ENCODE data around the gene PHAF1. TPM values are rescaled to one million over a fixed set of nuclear protein-coding genes. Genes with fewer than 3 reads are reported as not detected.

The PHAF1 gene
- total and polyA plus RNA-seq, 9 of the 15 experiments (the other 6 are each of a cell fraction or from before 2014, with no cell fraction given): 5.1 to 25.4 (median 13.8) TPM

GRCh38 chr16:67082100-67082499 lies 27.6 kb upstream of the PHAF1 start:
- BruUV-seq (replicated peaks): no TSS peak
- CTCF ChIA-PET (ENCODE audit: low intra/inter-chr PET ratio): no interaction called here
- intact Hi-C loops (cut with micrococcal nuclease): no loop called here
- TF ChIP-seq, protein P1, sequence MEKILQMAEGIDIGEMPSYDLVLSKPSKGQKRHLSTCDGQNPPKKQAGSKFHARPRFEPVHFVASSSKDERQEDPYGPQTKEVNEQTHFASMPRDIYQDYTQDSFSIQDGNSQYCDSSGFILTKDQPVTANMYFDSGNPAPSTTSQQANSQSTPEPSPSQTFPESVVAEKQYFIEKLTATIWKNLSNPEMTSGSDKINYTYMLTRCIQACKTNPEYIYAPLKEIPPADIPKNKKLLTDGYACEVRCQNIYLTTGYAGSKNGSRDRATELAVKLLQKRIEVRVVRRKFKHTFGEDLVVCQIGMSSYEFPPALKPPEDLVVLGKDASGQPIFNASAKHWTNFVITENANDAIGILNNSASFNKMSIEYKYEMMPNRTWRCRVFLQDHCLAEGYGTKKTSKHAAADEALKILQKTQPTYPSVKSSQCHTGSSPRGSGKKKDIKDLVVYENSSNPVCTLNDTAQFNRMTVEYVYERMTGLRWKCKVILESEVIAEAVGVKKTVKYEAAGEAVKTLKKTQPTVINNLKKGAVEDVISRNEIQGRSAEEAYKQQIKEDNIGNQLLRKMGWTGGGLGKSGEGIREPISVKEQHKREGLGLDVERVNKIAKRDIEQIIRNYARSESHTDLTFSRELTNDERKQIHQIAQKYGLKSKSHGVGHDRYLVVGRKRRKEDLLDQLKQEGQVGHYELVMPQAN (IDR thresholded peaks at IDR 0.05; ENCODE audit: borderline replicate concordance): no peak
- TF ChIP-seq CREBBP (IDR thresholded peaks at IDR 0.05; ENCODE audit: low read depth, low read length) (no peak), ATF6 (CRISPR knock-in tag; IDR thresholded peaks at IDR 0.05) (no peak), XRCC3 (IDR thresholded peaks at IDR 0.05) (no peak), NBN (IDR thresholded peaks at IDR 0.05; ENCODE audit: low read depth) (no peak), EGR1 (conservative IDR thresholded peaks at IDR 0.05) (no peak), ZNF146 (CRISPR knock-in tag; IDR thresholded peaks at IDR 0.05; ENCODE audit: unreplicated experiment) (no peak), HSF4 (CRISPR knock-in tag; IDR thresholded peaks at IDR 0.05; ENCODE audit: borderline replicate concordance) (no peak), ATF7 (IDR thresholded peaks at IDR 0.05) (no peak), CTBP1 (IDR thresholded peaks at IDR 0.05; ENCODE audit: borderline replicate concordance) (no peak), KAT2B (IDR thresholded peaks at IDR 0.05; ENCODE audit: low read depth, low read length) (no peak), ZNF512 (tag; IDR thresholded peaks at IDR 0.05) (no peak), WHSC1 (IDR thresholded peaks at IDR 0.05; ENCODE audit: low read length) (no peak), SMARCA5 (IDR thresholded peaks at IDR 0.05) (no peak), ZNF395 (CRISPR knock-in tag; IDR thresholded peaks at IDR 0.05) (no peak)

More at GRCh38 chr16:67082100-67082499, 27.6 kb upstream of the PHAF1 start:
- H3K36me3 ChIP-seq (ENCODE audit: control insufficient read depth, insufficient read depth, low read length): peaks cover 21% of the 10 kb centered on the region; the same call in 2 of the 3 replicates
- H3K9me3 ChIP-seq (replicated peaks; ENCODE audit: control insufficient read depth, insufficient read depth, low read depth, low read length): no peaks in the 10 kb centered on the region
- no peak overlapping the region for H3K4me2 ChIP-seq (ENCODE audit: insufficient read depth, low read length)
- ATAC-seq (no peak), FAIRE-seq (no peak), DNase-seq (ENCODE audit: extremely low read depth in 1 of 4, low spot score in 3 of 4) (no peak)
- no peaks in the 10 kb centered on the region for H3K79me2 ChIP-seq (ENCODE audit: control insufficient read depth, insufficient read depth, low read length)
- POLR2A ChIA-PET: no interaction called here
- in situ Hi-C loops (cut with MboI): no loop called here
- H3K4me1 ChIP-seq (replicated peaks in 1 of 2; ENCODE audit: control insufficient read depth in 2 of 2, insufficient read depth in 2 of 2, low read length in 2 of 2): no peaks in the 10 kb centered on the region
- no peak overlapping the region for H3K4me3 ChIP-seq
- H2AFZ ChIP-seq (ENCODE audit: low read depth, low read length): no peak overlapping the region
- no peaks in the 10 kb centered on the region for H4K20me1 ChIP-seq (replicated peaks; ENCODE audit: control insufficient read depth, insufficient read depth, low read length)
- no peak overlapping the region for H3K9ac ChIP-seq (ENCODE audit: insufficient read depth in 1 of 2, low read depth in 2 of 2, low read length in 2 of 2)
- H3K27me3 ChIP-seq (ENCODE audit: control insufficient read depth in 2 of 2, insufficient read depth in 2 of 2, low read length in 2 of 2): no peaks in the 10 kb centered on the region
- H3K27ac ChIP-seq (ENCODE audit: extremely low read depth, low read depth, low read length): no peak overlapping the region
- H3K9me1 ChIP-seq (ENCODE audit: control insufficient read depth, insufficient read depth, low read length): no peaks in the 10 kb centered on the region
- WGBS (ENCODE audit: insufficient coverage, low coverage, missing lambda C conversion rate): 87% methylated on average over 4 of the region's 6 CpGs

Measured in K562 (cell line).